HG03066 (cell line): Measurements from ENCODE around the gene SERPIND1.

ENCODE experiments used
- ATAC-seq: cut with Tn5 transposase; IDR thresholded peaks from one replicate; pipeline ENCODE4 v1.9.1; 2021; ENCODE audit warnings: low read depth; ENCODE audit not compliant: unreplicated experiment

Gene SERPIND1

GRCh38 chr22:20788627-20789344 is 14.9 kb downstream of the SERPIND1 start:
- ATAC-seq = no peak

DNA sequence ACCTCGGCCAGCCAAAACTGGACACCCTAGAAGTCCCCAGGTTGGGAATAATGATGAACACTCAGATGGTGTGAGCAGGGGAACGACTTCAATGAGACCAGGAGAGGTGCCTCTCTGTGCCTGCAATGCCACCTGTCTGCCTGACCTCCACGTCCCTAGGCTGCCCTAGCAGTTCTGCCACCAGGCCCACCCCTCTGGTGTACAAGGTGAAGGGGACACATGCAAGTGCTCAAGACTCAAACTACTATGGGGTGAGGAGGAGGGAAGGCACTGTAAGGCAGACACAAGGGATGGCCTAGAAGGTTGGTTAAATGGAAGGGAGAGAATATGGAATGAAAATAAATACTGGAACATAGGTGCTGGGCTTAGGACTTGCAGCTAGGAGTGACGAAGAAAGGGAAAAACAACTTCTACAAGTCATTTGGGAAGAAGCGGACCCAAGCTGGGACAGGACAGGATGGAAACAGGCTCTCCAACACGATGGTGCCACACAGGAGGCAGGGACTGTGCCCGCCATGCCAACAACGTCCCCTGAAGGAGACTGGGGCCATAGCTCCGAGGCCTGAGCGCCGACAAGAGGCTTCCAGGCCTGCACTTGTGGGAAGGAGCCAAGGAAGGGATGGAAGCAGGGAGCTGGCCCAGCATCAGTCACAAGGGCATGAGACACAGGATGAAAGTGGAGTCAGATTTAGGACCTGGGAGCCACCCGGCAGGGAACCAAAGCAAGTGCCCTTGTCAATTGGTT is 18.5 kb downstream of the SERPIND1 start:
- ATAC-seq = no peak

GRCh38 chr22:20792966-20793728 is 19.2 kb downstream of the SERPIND1 start:
- ATAC-seq = no peak

DNA sequence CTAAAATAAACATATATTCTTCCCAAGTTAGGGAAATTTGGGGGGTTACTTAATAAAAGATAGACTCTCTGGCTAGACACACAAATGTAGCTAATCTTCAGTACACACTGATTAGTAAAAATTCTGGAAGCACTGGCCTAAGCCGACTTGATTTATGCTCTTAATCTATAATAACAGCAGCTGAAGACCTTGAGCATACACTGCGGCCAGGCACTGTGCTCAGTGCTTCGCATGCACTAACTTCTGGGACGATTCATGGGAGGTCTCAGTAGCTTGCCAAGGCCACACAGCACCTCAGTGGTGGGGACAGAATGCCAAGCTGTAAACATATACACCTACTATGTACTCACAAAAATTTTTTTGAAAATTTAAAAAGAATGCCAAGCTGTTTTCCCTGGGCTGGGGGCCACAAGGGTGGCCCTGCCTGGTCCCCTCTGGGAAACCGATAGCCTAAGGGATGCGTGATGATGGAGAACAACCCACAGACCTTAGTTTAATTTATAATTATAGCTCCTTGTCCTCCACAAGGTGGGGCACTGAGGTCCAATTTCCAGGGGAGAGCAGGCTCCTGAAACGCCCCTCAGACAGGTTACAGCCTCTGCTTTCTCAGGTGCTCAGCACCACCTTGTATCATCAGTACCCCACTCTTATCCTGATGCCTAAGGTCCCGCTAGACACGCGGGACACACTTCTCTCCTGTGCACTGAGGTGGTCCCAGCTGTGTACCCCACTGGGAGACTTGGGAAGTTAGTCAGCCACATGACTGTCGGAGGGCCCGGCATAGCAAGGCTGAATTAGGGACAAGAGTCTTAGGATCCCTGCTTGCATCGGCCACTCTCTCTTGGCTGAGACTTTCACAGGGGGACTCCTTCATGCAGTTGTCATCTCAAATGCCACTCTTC is 20.1 kb downstream of the SERPIND1 start:
- ATAC-seq = no peak

- no peak for ATAC-seq
Observed at GRCh38 chr22:20794650-20795413, 20.9 kb downstream of the SERPIND1 start.

DNA sequence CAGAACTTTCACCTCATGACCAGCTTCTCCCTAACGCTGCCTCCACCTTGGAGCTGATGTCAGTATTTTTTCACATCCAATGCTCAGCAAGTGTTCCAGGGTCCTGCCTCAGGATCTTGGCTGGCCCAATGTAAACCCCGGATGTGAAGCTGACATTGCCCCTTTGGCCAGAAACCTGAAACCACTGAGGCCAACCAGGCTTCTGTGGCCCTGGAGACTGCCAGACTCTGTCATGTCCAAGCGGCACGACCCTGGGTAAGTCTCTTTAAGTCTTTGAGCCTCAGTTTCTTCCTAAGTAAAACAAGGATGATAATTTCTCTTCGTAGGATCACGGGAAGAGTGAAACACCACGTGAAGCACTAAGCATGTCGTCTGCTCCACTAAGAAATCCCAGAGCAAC is 22.8 kb downstream of the SERPIND1 start:
- ATAC-seq = no peak

DNA sequence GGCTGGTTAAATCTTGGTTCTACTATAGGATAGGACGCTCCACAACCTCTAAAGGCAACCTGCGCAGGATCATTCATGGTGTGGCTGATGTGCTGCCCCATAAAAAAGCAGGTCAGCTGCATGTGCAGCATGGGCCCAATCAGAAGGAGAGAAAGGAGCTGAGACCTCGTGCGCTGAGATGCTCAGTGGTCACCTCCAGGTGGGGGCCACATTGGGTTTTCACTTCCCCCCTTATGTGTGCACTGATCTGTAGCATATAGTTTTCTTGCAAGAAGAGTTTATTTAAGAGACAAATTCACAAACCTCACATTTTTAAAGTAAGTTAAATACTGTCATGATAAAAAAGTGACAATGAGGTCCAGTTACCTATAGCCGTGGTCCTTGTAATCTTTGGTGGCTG is 24.3 kb downstream of the SERPIND1 start:
- no peak for ATAC-seq

DNA sequence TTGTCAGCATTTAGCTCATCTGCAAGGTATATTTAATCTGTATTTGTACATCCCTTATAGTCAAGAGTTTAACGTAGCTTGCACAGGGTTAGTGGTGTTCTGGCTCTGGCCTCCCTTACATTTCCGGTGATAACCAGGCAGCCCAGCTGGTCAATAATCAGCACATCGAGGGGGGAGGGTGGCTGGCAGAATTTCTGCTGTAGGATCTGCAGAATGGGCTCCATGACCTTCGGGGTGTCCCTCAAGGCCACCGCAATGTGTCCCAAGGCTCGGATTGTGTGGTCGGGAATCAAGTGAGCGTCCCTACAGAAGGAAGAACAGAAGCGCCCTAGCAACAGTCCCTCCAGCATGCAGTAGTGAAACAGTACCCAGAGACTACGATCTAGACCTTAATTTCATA is 25.1 kb downstream of the SERPIND1 start:
- ATAC-seq = no peak

- no peak for ATAC-seq
Observed at GRCh38 chr22:20799449-20799848, 25.5 kb downstream of the SERPIND1 start.

DNA sequence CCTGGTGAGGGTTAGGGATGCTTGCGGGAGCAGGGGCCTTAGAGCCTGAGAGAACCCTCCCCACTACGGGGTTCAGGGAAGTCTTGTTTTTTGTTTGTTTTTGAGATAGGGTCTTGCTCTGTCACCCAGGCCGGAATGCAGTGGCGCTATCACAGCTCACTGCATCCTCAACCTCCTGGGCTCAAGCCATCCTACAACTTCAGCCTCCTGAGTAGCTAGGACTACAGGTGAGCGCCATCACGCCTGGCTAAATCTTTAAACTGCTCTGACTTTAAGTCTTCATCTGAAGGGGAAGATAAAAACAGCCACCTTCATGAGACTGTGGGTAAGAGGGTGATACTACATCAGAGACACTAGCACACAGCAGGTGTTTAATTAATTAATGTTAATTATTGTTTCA is 28.5 kb downstream of the SERPIND1 start:
- no peak for ATAC-seq

DNA sequence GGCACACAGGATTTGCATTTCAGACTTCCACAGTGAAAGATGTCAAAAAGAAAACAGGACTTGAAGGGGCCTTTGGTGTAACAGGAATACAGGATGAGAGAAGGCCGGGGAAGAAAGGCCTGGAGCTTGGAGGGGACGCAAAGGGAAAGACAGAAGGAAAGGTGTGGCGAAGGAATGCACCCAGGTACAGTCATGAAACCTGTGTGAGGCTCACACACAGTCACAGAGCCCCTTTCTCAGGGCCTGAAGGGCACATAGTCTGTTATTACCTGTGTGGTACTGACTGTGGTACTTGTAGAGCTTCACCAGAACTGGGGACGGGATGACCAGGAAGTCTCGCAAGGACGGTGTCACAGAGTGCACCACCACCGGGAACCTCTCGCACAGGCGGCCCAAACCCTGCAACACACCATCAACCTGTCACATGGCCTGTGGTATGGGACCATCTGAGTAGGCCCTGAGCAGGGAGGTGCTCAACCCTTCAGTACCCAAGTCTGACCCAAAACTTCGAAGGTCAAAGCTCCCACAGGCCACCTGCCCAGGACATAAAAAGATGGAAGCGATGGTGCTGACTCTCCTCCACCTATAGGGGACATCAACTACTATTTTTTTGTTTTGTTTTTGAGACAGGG is 29.1 kb downstream of the SERPIND1 start:
- ATAC-seq = no peak

DNA sequence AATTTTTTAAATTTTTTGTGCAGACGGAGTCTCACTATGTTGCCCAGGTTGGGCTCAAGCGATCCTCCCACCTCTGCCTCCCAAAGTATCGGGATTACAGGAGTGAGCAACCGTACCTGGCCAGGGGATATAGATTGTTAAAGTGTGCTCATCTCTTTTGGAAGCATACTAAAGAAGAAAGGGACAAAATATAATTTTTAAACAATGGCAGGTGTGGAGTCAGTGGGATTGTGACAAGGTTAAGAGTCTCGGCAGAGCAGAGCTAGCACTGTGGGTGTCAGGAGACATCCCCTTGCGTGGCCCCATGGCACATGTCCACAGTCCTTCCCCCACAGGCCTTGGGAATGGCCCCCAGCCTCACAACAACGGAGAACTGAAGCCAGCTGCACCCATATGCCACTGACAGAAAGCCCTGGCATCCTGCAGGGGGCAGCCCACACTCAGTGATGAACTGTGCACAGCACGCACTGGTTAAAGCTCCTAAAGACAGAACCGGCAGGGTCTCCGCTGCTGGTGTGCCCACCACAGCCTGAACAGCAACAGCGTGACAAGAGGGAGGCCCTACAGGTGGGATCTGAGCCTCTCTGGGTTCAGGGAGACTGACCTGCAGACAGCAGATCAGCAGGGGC is 29.9 kb downstream of the SERPIND1 start:
- ATAC-seq = no peak

DNA sequence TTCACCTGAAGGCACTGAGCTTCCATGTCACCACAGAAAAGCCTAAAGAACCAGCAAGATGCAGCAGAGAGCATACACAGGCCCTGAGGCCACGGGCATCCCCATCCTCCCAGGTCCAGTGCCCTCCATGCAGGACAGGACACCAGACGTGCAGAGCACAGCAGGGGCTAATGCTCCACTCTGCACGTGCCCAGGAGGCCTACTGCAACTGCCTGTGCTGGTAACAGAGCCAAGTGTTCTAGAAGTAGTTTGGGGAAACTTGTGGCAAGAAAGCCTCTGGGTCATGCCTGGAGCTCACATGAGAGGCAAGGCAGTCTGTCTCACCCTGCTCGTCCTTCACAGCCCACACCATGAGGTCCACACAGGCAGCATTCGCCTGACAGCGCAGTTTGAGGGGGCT is 30.7 kb downstream of the SERPIND1 start:
- ATAC-seq = no peak

DNA sequence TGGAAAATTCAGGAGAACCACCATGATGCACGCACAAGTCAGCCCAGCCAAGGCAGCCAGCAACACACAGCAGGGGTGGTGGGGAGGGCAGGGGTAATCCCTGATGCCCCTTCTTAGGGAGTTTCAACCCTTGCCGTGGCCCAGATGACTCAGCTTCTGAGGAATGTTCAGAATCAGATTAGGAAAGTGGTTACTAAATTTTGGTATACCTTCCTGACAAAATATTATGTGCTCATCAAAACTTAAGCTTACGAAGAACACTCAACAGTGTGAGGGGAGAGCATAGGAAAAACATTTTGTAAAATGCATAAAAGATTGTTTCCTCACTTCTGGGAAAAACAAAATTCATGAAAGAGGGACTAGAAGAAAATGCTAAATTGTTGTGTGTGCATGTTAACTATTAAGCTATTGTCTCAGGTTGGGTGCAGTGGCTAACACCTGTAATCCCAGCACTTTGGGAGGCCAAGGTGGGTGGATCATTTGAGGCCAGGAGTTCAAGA is 32.1 kb downstream of the SERPIND1 start:
- ATAC-seq = no peak

- no peak for ATAC-seq
Observed at GRCh38 chr22:20807315-20807752, 33.4 kb downstream of the SERPIND1 start.

DNA sequence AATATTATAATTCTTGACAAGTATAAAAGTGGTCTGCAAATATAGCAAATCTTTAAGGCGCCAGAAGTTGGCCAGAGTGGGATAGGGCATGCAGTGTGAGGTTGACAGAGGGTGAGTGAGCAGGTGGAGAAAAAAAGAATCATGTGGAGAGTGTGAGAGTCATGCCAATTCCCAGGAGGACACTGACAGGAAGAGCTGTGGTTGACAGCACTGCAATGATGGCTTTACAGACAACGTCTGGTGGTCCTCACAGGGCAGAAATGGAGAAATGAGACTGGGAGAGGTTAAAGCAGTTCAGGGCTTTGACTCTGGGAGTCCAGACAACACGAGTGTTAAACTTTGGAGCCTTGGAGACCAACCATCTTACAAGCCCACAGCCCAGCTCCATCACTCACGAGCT is 34.9 kb downstream of the SERPIND1 start:
- no peak for ATAC-seq

- ATAC-seq = no peak
Observed at GRCh38 chr22:20809538-20810185, 35.7 kb downstream of the SERPIND1 start.

- ATAC-seq = no peak
Observed at GRCh38 chr22:20810645-20811044, 36.7 kb downstream of the SERPIND1 start.
